K562 (cell line): ENCODE measurements around the gene TMEM138. TPM values are rescaled to one million over a fixed set of nuclear protein-coding genes. Genes with fewer than 3 reads are reported as not detected.

Experiments used
- ATAC-seq: fragments of 200-7000 bp; cut with Tn5 transposase; 3 replicates; pipeline ENCODE4 v1.9.1; 2020; ENCODE audit warnings: moderate library complexity
- BruUV-seq: library from RNA; stranded (reverse); fragments of 400-500 nt; replicated peaks from 2 replicates; lab custom pipeline; 2021; lab: Mats Ljungman, UMichigan
- CTCF ChIA-PET: fragments of 300-600 bp; formaldehyde crosslinking; extraction: SDS; loops from one replicate; lab custom pipeline; 2021; ENCODE audit warnings: low intra/inter-chr PET ratio; lab: Yijun Ruan, JAX
- POLR2A ChIA-PET: fragments of 300-600, 350-650 bp; sonication (Branson Sonifier 250); formaldehyde crosslinking; extraction: SDS; loops from one replicate; lab custom pipeline; 2021; ENCODE audit warnings: antibody characterized with exemption, inconsistent platforms; lab: Yijun Ruan, JAX
- DNase-seq, 4 experiments: peaks; one replicate each; pipeline versions ENCODE4 v3.0.0 to v3.0.0-alpha.2; 2011 to 2018; ENCODE audit warnings: low spot score in 3 of 4, mixed read lengths in 3 of 4; ENCODE audit errors: extremely low read depth in 1 of 4
- FAIRE-seq: peaks from 2 replicates; lab custom pipeline; 2011; peaks lifted over from hg19 to GRCh38; lab: Jason Lieb, UNC
- H2AFZ ChIP-seq: 2 replicates; pipeline ENCODE4 v1.6.0; 2011; ENCODE audit warnings: low read depth, low read length, control low read depth, inconsistent platforms
- H3K27ac ChIP-seq: fragments of 200-600 bp; 3 replicates; pipeline ENCODE4 v1.8.0; 2011; ENCODE audit warnings: low read depth, mild to moderate bottlenecking, control low read depth, inconsistent platforms, low read length, moderate library complexity, mixed read lengths; ENCODE audit errors: extremely low read depth
- H3K27me3 ChIP-seq, 2 experiments: fragments of 300-600 bp in 1 of 2; 2 replicates in 1 of 2; 3 replicates in 1 of 2; pipeline versions ENCODE4 v1.6.0 to v1.8.0; 2011; ENCODE audit warnings: inconsistent platforms in 2 of 2, low read length in 2 of 2, mild to moderate bottlenecking in 1 of 2, mixed read lengths in 1 of 2, moderate library complexity in 1 of 2; ENCODE audit not compliant: control insufficient read depth in 2 of 2, insufficient read depth in 2 of 2
- H3K36me3 ChIP-seq: fragments of 300-600 bp; 3 replicates; pipeline ENCODE4 v1.8.0; 2011; ENCODE audit warnings: mild to moderate bottlenecking, low read length, inconsistent platforms; ENCODE audit not compliant: control insufficient read depth, insufficient read depth
- H3K4me1 ChIP-seq, 2 experiments: fragments of 200-600 bp in 1 of 2; replicated peaks in 1 of 2; 2 replicates in 1 of 2; 3 replicates in 1 of 2; pipeline versions ENCODE4 v1.5.1 to v1.8.0; 2011; ENCODE audit warnings: inconsistent platforms in 2 of 2, low read length in 2 of 2, mild to moderate bottlenecking in 1 of 2, mixed read lengths in 1 of 2, moderate library complexity in 1 of 2; ENCODE audit not compliant: control insufficient read depth in 2 of 2, insufficient read depth in 2 of 2
- H3K4me2 ChIP-seq: 2 replicates; pipeline ENCODE4 v1.6.1; 2011; ENCODE audit warnings: low read length, control low read depth, inconsistent platforms, mixed read lengths; ENCODE audit not compliant: insufficient read depth
- H3K4me3 ChIP-seq: fragments of 200-600 bp; sonication (generic), shearing (Covaris generic); 2 replicates; pipeline ENCODE4 v1.5.1; 2016; ENCODE audit warnings: control low read depth, inconsistent platforms
- H3K79me2 ChIP-seq: fragments of 200-600 bp; 3 replicates; pipeline ENCODE4 v1.8.0; 2011; ENCODE audit warnings: low read length, inconsistent platforms; ENCODE audit not compliant: control insufficient read depth, insufficient read depth
- H3K9ac ChIP-seq, 2 experiments: 2 replicates each; pipeline versions ENCODE4 v1.6.0 to v1.6.1; 2011; ENCODE audit warnings: low read depth in 2 of 2, low read length in 2 of 2, control low read depth in 1 of 2, inconsistent platforms in 1 of 2, mild to moderate bottlenecking in 1 of 2, mixed read lengths in 1 of 2; ENCODE audit not compliant: insufficient read depth in 1 of 2
- H3K9me1 ChIP-seq: one replicate; pipeline ENCODE4 v1.6.0; 2011; ENCODE audit warnings: inconsistent platforms, mild to moderate bottlenecking, low read length, moderate library complexity; ENCODE audit not compliant: control insufficient read depth, insufficient read depth
- H3K9me3 ChIP-seq: replicated peaks from 2 replicates; pipeline ENCODE4 v1.5.1; 2011; ENCODE audit warnings: low read depth, low read length, inconsistent platforms; ENCODE audit not compliant: control insufficient read depth, insufficient read depth
- H4K20me1 ChIP-seq: replicated peaks from 2 replicates; pipeline ENCODE4 v1.6.1; 2011; ENCODE audit warnings: low read length, inconsistent platforms, mixed read lengths; ENCODE audit not compliant: control insufficient read depth, insufficient read depth
- E2F8 ChIP-seq: fragments of 450-650 bp; IDR thresholded peaks from 2 replicates; pipeline ENCODE4 v1.7.1; 2018; ENCODE audit warnings: mild to moderate bottlenecking, low read depth; ENCODE audit not compliant: partially characterized antibody
- HMGXB4 ChIP-seq: sonication (generic); formaldehyde crosslinking; IDR thresholded peaks from 2 replicates; pipeline ENCODE4 v1.8.1; 2023; ENCODE audit warnings: mild to moderate bottlenecking, missing genetic modification reagents
- YBX1 ChIP-seq: fragments of 450-650 bp; IDR thresholded peaks from 2 replicates; pipeline ENCODE4 v1.7.1; 2016; ENCODE audit warnings: mild to moderate bottlenecking
- ZMIZ1 ChIP-seq, 2 experiments: fragments of 150-350 bp in 1 of 2; IDR thresholded peaks; 2 replicates each; pipeline ENCODE4 v1.6.1; 2012 to 2016; ENCODE audit warnings: low read depth in 2 of 2, low read length in 2 of 2, mild to moderate bottlenecking in 1 of 2, moderate library complexity in 1 of 2
- ZNF436 ChIP-seq: fragments of 250-450, 450-650 bp; sonication (Bioruptor Pico); formaldehyde crosslinking; IDR thresholded peaks from 2 replicates; pipeline ENCODE4 v1.7.0; 2020; ENCODE audit warnings: mild to moderate bottlenecking
- ZNF76 ChIP-seq: fragments of 250-450 bp; sonication (Bioruptor Pico); IDR thresholded peaks from 2 replicates; pipeline ENCODE4 v1.4.0; 2020; ENCODE audit warnings: mild to moderate bottlenecking, moderate library complexity, borderline replicate concordance
- ZNF766 ChIP-seq: fragments of 200-800 bp; sonication (Bioruptor generic); conservative IDR thresholded peaks from 2 replicates; pipeline ENCODE4 v1.6.1; 2016; ENCODE audit warnings: missing genetic modification characterization, missing compliant biosample characterization
- WGBS: fragments of 100-300 bp; shearing (Covaris generic); methylation state at CpG from one replicate; pipeline ENCODE4 v1.1.6; 2016; ENCODE audit warnings: low coverage, mixed read lengths; ENCODE audit not compliant: insufficient coverage; ENCODE audit errors: missing lambda C conversion rate; 5-methylcytosine and 5-hydroxymethylcytosine counted together
- in situ Hi-C: fragments of 300-500 bp; cut with MboI; formaldehyde crosslinking; loops from 4 replicates; pipeline ENCODE4 v1.15.0; 2018; ENCODE audit warnings: inconsistent platforms, mixed read lengths
- intact Hi-C: fragments of 100-400 bp; cut with micrococcal nuclease; formaldehyde crosslinking; loops from 2 replicates; pipeline ENCODE4 v1.14.2; 2022
- polyA plus RNA-seq, 8 experiments: library from polyadenylated mRNA; depleted of rRNA in 4 of 8; stranded (reverse) in 5 of 8; unstranded in 3 of 8; fragments of >200 nt; fragmentation: Nextera tagmentation in 2 of 8; fragmentation: Illumina TruSeq in 1 of 8; extraction: Ambion mirVana in 2 of 8; extraction: Trizol in 1 of 8; gene quantifications; 2 replicates each; pipeline versions ENCODE4 v1.2.1 to v1.2.3, GENCODE V29; 2011 to 2014; ENCODE audit warnings: inconsistent platforms in 1 of 8, missing spikeins in 1 of 8
- total RNA-seq, 7 experiments: library from RNA; depleted of rRNA in 6 of 7; stranded (reverse); fragments of >200 nt in 6 of 7; fragmentation: Illumina TruSeq in 2 of 7; extraction: Trizol in 2 of 7; gene quantifications; 2 replicates each; pipeline versions ENCODE4 v1.2.1 to v1.2.3, GENCODE V29; 2011 to 2021; ENCODE audit warnings: low replicate concordance in 1 of 7

TMEM138 gene
- total and polyA plus RNA-seq, 9 of the 15 experiments (the other 6 are each of a cell fraction or from before 2014, with no cell fraction given), result 23.2 to 168 (median 63.1) TPM

GRCh38 chr11:61332281-61332796 lies 29.8 kb upstream of the TMEM138 start (continued):
- no peak for TF ChIP-seq ZNF766 (CRISPR knock-in tag)
- no peak for TF ChIP-seq ZNF76
- TF ChIP-seq HMGXB4 (CRISPR knock-in tag), result 0 out of 2 replicates have a peak, but pooled peaks have one; percentile 22
- TF ChIP-seq, all 486 proteins: peak for 15

GRCh38 chr11:61332797-61333549 lies 29.2 kb upstream of the TMEM138 start, which contains the start of the genes DDB1 and TKFC:
TSS of gene DDB1 (minus strand) at chr11:61333105. CDS start at chr11:61332968, 137 bp downstream.
TSS of gene TKFC (plus strand) at chr11:61333228. CDS start at chr11:61334729, 1,501 bp downstream.
- FAIRE-seq (peak; percentile 52), DNase-seq (peak; percentile 93 to 97 (median 95)), ATAC-seq (peak; percentile 92)
- intact Hi-C loops (loop anchor here (2.0 to 5.0 kb wide), 3 partner anchors 30 to 76 kb away; partner anchors contain the start of gene TMEM138), in situ Hi-C loops (no loop called here)
- Histone ChIP-seq H3K36me3 (peaks cover 35% of the 10 kb centered on the region), H3K79me2 (peaks cover 65% of the 10 kb centered on the region), H3K4me2 (peak within 1 kb of the TSS; percentile 100), H3K9me3 (no peaks in the 10 kb centered on the region), H2AFZ (peak within 1 kb of the TSS; percentile 82), H3K27me3 (no peaks in the 10 kb centered on the region), H4K20me1 (peaks cover 7% of the 10 kb centered on the region), H3K9ac (peak within 1 kb of the TSS; percentile 99), H3K4me3 (peak within 1 kb of the TSS; percentile 88), H3K9me1 (no peaks in the 10 kb centered on the region), H3K27ac (peak within 1 kb of the TSS; percentile 97), H3K4me1 (peaks cover 40 to 56% of the 10 kb centered on the region in 2 experiments; a peak in 4 of 5 replicates)
- CTCF ChIA-PET, result interaction anchor here (1.9 to 8.5 kb wide), 2 partner anchors 52 to 78 kb away, joined by 4 to 135 read pairs; no protein-coding TSS in a partner anchor
- POLR2A ChIA-PET, result interaction anchor here (0.7 to 2.3 kb wide), 12 partner anchors 9 to 323 kb away, joined by 3 to 37 read pairs (median 5); partner anchors contain the start of genes CYB561A3 and TMEM138
- WGBS, result 1% methylated on average over 57 of the region's 81 CpGs
- BruUV-seq, result no TSS peak
- no peak for TF ChIP-seq ZNF436 (CRISPR knock-in tag)
- TF ChIP-seq ZMIZ1 (IDR thresholded peaks at IDR 0.05; ENCODE audit: low read depth in 2 of 2, low read length in 2 of 2), result 0 out of 4 replicates have a peak, but pooled peaks of 1 of the 2 experiments have one; percentile 28
- no peak for TF ChIP-seq YBX1
- TF ChIP-seq E2F8, result peak; percentile 19
